Keratinocyte (primary cell): Measurements from ENCODE around the gene CTDSPL. TPM values are rescaled to one million over a fixed set of nuclear protein-coding genes. Genes with fewer than 3 reads are reported as not detected.

ENCODE experiments used
- DNase-seq: peaks from one replicate; pipeline ENCODE4 v3.0.0-alpha.2; 2011; ENCODE audit warnings: low read depth, missing footprints, low spot score
- FAIRE-seq: peaks from 2 replicates; lab custom pipeline; 2011; peaks lifted over from hg19 to GRCh38; lab: Jason Lieb, UNC
- H2AFZ ChIP-seq: 2 replicates; pipeline ENCODE4 v1.6.0; 2012; ENCODE audit warnings: low read length, control low read depth, inconsistent platforms; ENCODE audit not compliant: control insufficient read depth
- H3K27ac ChIP-seq: 2 replicates; pipeline ENCODE4 v1.5.1; 2011; ENCODE audit warnings: low read length; ENCODE audit not compliant: control insufficient read depth, insufficient read depth
- H3K27me3 ChIP-seq: 3 replicates; pipeline ENCODE4 v1.6.0; 2011; ENCODE audit warnings: low read length; ENCODE audit not compliant: control insufficient read depth, insufficient read depth; ENCODE audit errors: extremely low read depth
- H3K36me3 ChIP-seq, 2 experiments: 2 replicates in 1 of 2; 3 replicates in 1 of 2; pipeline ENCODE4 v1.5.1; 2011; ENCODE audit warnings: low read length in 2 of 2, mild to moderate bottlenecking in 1 of 2; ENCODE audit not compliant: control insufficient read depth in 2 of 2, insufficient read depth in 2 of 2; ENCODE audit errors: extremely low read depth in 1 of 2
- H3K4me1 ChIP-seq: 3 replicates; pipeline ENCODE4 v1.5.1; 2011; ENCODE audit warnings: low read length; ENCODE audit not compliant: control insufficient read depth, insufficient read depth; ENCODE audit errors: extremely low read depth
- H3K4me2 ChIP-seq: 3 replicates; pipeline ENCODE4 v1.6.0; 2011; ENCODE audit warnings: low read depth, low read length; ENCODE audit not compliant: control insufficient read depth, insufficient read depth; ENCODE audit errors: extremely low read depth
- H3K4me3 ChIP-seq, 3 experiments: fragments of 200-600 bp in 1 of 3; sonication (generic) in 1 of 3; 2 replicates in 2 of 3; 3 replicates in 1 of 3; pipeline ENCODE4 v1.5.1; 2011 to 2016; ENCODE audit warnings: low read length in 3 of 3, mild to moderate bottlenecking in 3 of 3, control low read depth in 2 of 3, inconsistent platforms in 1 of 3, low read depth in 1 of 3, mixed read lengths in 1 of 3, mixed run types in 1 of 3, moderate library complexity in 1 of 3; ENCODE audit not compliant: control insufficient read depth in 2 of 3, insufficient read depth in 2 of 3; ENCODE audit errors: extremely low read depth in 1 of 3
- H3K79me2 ChIP-seq: 2 replicates; pipeline ENCODE4 v1.6.0; 2012; ENCODE audit warnings: low read length; ENCODE audit not compliant: control insufficient read depth, insufficient read depth
- H3K9ac ChIP-seq: 3 replicates; pipeline ENCODE4 v1.6.0; 2011; ENCODE audit warnings: low read length; ENCODE audit not compliant: control insufficient read depth, insufficient read depth; ENCODE audit errors: extremely low read depth
- H3K9me1 ChIP-seq: 3 replicates; pipeline ENCODE4 v1.6.0; 2011; ENCODE audit warnings: low read length; ENCODE audit not compliant: control insufficient read depth, insufficient read depth; ENCODE audit errors: extremely low read depth
- H3K9me3 ChIP-seq: 2 replicates; pipeline ENCODE4 v1.5.1; 2012; ENCODE audit warnings: low read depth, low read length; ENCODE audit not compliant: control insufficient read depth
- H4K20me1 ChIP-seq: 3 replicates; pipeline ENCODE4 v1.6.0; 2011; ENCODE audit warnings: low read length; ENCODE audit not compliant: control insufficient read depth, insufficient read depth; ENCODE audit errors: extremely low read depth
- CTCF ChIP-seq, 3 experiments: IDR thresholded peaks in 1 of 3; conservative IDR thresholded peaks in 1 of 3; optimal IDR thresholded peaks in 1 of 3; 2 replicates in 2 of 3; 3 replicates in 1 of 3; pipeline versions ENCODE3 to v1.5.1; 2011; ENCODE audit warnings: low read length in 3 of 3, mild to moderate bottlenecking in 3 of 3, moderate library complexity in 2 of 3, control low read depth in 1 of 3, inconsistent platforms in 1 of 3; ENCODE audit not compliant: insufficient read depth in 2 of 3; ENCODE audit errors: extremely low read depth in 1 of 3
- EZH2 ChIP-seq: IDR thresholded peaks from one replicate; pipeline ENCODE4 v1.6.1; 2012; ENCODE audit warnings: inconsistent platforms, mild to moderate bottlenecking, low read length, moderate library complexity
- dilution Hi-C: fragments of 300-500 bp; cut with MboI; formaldehyde crosslinking; loops from one replicate; pipeline ENCODE4 v1.7.0; 2020; ENCODE audit warnings: low sequenced_read_pairs; ENCODE audit not compliant: extremely low pct_ligation_motif_present
- polyA plus RNA-seq, 5 experiments: library from polyadenylated mRNA; depleted of rRNA in 3 of 5; stranded (reverse) in 3 of 5; stranded (forward) in 1 of 5; unstranded in 1 of 5; fragments of >200 nt; gene quantifications; 1 replicate in 1 of 5; 2 replicates in 3 of 5; 3 replicates in 1 of 5; pipeline versions ENCODE4 v1.2.1 to v1.2.3, GENCODE V29; 2011 to 2012; ENCODE audit warnings: missing spikeins in 2 of 5, low read depth in 1 of 5, low replicate concordance in 1 of 5

CTDSPL gene
- polyA plus RNA-seq, 1 donor (not counting 4 experiments of a cell fraction or from before 2014, with no cell fraction given): 83.2 TPM

- no peaks in the 10 kb centered on the region for H3K27me3 ChIP-seq
- no peak overlapping the region for H3K4me3 ChIP-seq
- H3K9ac ChIP-seq: no peak overlapping the region
- H3K9me3 ChIP-seq: no peaks in the 10 kb centered on the region
- TF ChIP-seq CTCF (optimal IDR thresholded peaks at IDR 0.05 in 1 of 3, IDR thresholded peaks at IDR 0.05 in 1 of 3, conservative IDR thresholded peaks at IDR 0.05 in 1 of 3; ENCODE audit: extremely low read depth in 1 of 3, insufficient read depth in 2 of 3, low read length in 3 of 3) (peak in 2 of 3 experiments; percentile 84 to 100), EZH2 (no peak)
- H2AFZ ChIP-seq: no peak overlapping the region
- H3K27ac ChIP-seq: no peak overlapping the region
- no peaks in the 10 kb centered on the region for H3K9me1 ChIP-seq
- H3K4me1 ChIP-seq: peaks cover 26% of the 10 kb centered on the region
- no peaks in the 10 kb centered on the region for H3K79me2 ChIP-seq
- H3K4me2 ChIP-seq: no peak overlapping the region
- dilution Hi-C loops: no loop called here
- peaks cover 3 to 6% of the 10 kb centered on the region in 2 experiments for H3K36me3 ChIP-seq
- DNase-seq: peak; percentile 91
- peak; percentile 100 for FAIRE-seq
- no peaks in the 10 kb centered on the region for H4K20me1 ChIP-seq
Observed at GRCh38 chr3:37996785-37997301, 135.2 kb downstream of the CTDSPL start.

GRCh38 chr3:37997342-37997741 lies 135.7 kb downstream of the CTDSPL start:
- H3K36me3 ChIP-seq: peaks cover 3 to 6% of the 10 kb centered on the region in 2 experiments
- H3K9me3 ChIP-seq: no peaks in the 10 kb centered on the region
- no peaks in the 10 kb centered on the region for H4K20me1 ChIP-seq
- H3K4me3 ChIP-seq: no peak overlapping the region
- H3K4me1 ChIP-seq: peaks cover 25% of the 10 kb centered on the region
- no peak overlapping the region for H3K9ac ChIP-seq
- no peaks in the 10 kb centered on the region for H3K27me3 ChIP-seq
- FAIRE-seq (no peak), DNase-seq (no peak)
- H3K4me2 ChIP-seq: no peak overlapping the region
- TF ChIP-seq EZH2 (no peak), CTCF (optimal IDR thresholded peaks at IDR 0.05 in 1 of 3, IDR thresholded peaks at IDR 0.05 in 1 of 3, conservative IDR thresholded peaks at IDR 0.05 in 1 of 3; ENCODE audit: extremely low read depth in 1 of 3, insufficient read depth in 2 of 3, low read length in 3 of 3) (no peak)
- H3K9me1 ChIP-seq: no peaks in the 10 kb centered on the region
- H3K27ac ChIP-seq: no peak overlapping the region
- H2AFZ ChIP-seq: no peak overlapping the region
- dilution Hi-C loops: no loop called here
- H3K79me2 ChIP-seq: no peaks in the 10 kb centered on the region
